Spleen (tissue), 7 donors: ENCODE data around the gene KANK2.

Experiments used
- POLR2A ChIP-seq, 3 donors: fragments of 450-650 bp; IDR thresholded peaks; one replicate each; pipeline ENCODE4 v1.5.1; 2017; ENCODE audit warnings: antibody characterized with exemption in 3 of 3, mild to moderate bottlenecking in 1 of 3
- POLR2AphosphoS5 ChIP-seq, 3 donors: sonication (generic); formaldehyde crosslinking; IDR thresholded peaks; one replicate each; pipeline ENCODE4 v1.5.1; 2017; ENCODE audit warnings: antibody characterized with exemption in 3 of 3
- TF ChIP-seq, protein P1 (sequence below), 11 experiments: fragments of 200-600 bp in 7 of 11; fragments of 450-650 bp in 4 of 11; sonication (generic) in 4 of 11; IDR thresholded peaks in 8 of 11; conservative IDR thresholded peaks in 3 of 11; 1 replicate in 7 of 11; 2 replicates in 4 of 11; pipeline versions ENCODE4 v1.4.0 to v1.8.0; 2016 to 2021; ENCODE audit warnings: antibody characterized with exemption in 11 of 11, inconsistent platforms in 4 of 11, mild to moderate bottlenecking in 1 of 11
- donor health status: DM: no; HTN: no; CAD: no; lungs with moderate emphysema.
- donor health status: DM: no; HTN: no; CAD: no.
- donor health status: DM: no; HTN: no; CAD: no.

DNA sequence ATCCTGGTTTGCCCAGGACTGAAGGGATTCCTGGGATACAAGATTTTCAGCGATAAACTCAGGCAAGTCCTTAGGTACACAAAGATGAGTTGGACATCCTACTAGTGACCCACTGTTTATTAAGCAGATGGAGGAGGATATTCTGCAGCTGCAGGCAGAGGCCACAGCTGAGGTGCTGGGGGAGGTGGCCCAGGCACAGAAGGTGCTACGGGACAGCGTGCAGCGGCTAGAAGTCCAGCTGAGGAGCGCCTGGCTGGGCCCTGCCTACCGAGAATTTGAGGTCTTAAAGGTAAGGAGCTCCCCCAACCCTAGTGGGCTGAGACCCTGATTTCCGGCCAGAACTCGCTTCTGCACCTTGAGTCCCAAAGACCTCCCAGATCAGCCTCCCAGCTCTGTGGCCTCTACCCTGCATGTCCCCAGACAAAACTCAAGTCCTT, 42.7 kb upstream of the KANK2 start:
- TF ChIP-seq POLR2AphosphoS5 (IDR thresholded peaks at IDR 0.05): no peak
- TF ChIP-seq, protein P1, sequence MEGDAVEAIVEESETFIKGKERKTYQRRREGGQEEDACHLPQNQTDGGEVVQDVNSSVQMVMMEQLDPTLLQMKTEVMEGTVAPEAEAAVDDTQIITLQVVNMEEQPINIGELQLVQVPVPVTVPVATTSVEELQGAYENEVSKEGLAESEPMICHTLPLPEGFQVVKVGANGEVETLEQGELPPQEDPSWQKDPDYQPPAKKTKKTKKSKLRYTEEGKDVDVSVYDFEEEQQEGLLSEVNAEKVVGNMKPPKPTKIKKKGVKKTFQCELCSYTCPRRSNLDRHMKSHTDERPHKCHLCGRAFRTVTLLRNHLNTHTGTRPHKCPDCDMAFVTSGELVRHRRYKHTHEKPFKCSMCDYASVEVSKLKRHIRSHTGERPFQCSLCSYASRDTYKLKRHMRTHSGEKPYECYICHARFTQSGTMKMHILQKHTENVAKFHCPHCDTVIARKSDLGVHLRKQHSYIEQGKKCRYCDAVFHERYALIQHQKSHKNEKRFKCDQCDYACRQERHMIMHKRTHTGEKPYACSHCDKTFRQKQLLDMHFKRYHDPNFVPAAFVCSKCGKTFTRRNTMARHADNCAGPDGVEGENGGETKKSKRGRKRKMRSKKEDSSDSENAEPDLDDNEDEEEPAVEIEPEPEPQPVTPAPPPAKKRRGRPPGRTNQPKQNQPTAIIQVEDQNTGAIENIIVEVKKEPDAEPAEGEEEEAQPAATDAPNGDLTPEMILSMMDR (IDR thresholded peaks at IDR 0.05 in 8 of 11, conservative IDR thresholded peaks at IDR 0.05 in 3 of 11): no peak
- TF ChIP-seq POLR2A (IDR thresholded peaks at IDR 0.05): no peak
